Neural crest cell (in vitro differentiated cells): ENCODE measurements around the gene JADE3. TPM values are rescaled to one million over a fixed set of nuclear protein-coding genes. Genes with fewer than 3 reads are reported as not detected.
A peak's percentile ranks its signal among the peaks of the same experiment; 100 is the strongest.

Experiments
- DNase-seq: peaks from one replicate; pipeline ENCODE4 v3.0.0; 2021; ENCODE audit warnings: low read depth, mixed read lengths, low spot score
- H3K27ac Mint-ChIP-seq: one replicate; pipeline ENCODE4 v1.8.0; 2021; ENCODE audit warnings: mild to moderate bottlenecking, mixed read lengths; ENCODE audit not compliant: unreplicated experiment
- H3K27me3 Mint-ChIP-seq: 2 replicates; pipeline ENCODE4 v1.8.0; 2021; ENCODE audit warnings: low read depth, mild to moderate bottlenecking, mixed read lengths
- H3K36me3 Mint-ChIP-seq: 2 replicates; pipeline ENCODE4 v1.8.0; 2021; ENCODE audit warnings: low read depth, mild to moderate bottlenecking, mixed read lengths
- H3K4me1 Mint-ChIP-seq: 2 replicates; pipeline ENCODE4 v1.8.0; 2021; ENCODE audit warnings: mixed read lengths
- H3K4me3 Mint-ChIP-seq: one replicate; pipeline ENCODE4 v1.8.0; 2021; ENCODE audit warnings: mild to moderate bottlenecking, mixed read lengths
- H3K9me3 Mint-ChIP-seq: 2 replicates; pipeline ENCODE4 v1.8.0; 2021; ENCODE audit warnings: mixed read lengths
- CTCF ChIP-seq: fragments of 200-600 bp; sonication (generic); conservative IDR thresholded peaks from 2 replicates; pipeline ENCODE4 v1.5.0; 2021; ENCODE audit warnings: antibody characterized with exemption, mild to moderate bottlenecking
- long read RNA-seq: library from polyadenylated mRNA; unstranded; transcript quantifications from one replicate; pipeline ENCODE4 v2.0.0, GENCODE V29; 2020
- total RNA-seq: library from RNA; stranded (reverse); gene quantifications from 2 replicates; pipeline ENCODE4 v1.2.1, GENCODE V29; 2021

JADE3 gene
- 18.1 and 18.8 TPM in 2 replicates for total RNA-seq
- long read RNA-seq, full-length matches to known transcripts: 2 of 6 reads
- long read RNA-seq, partial matches to known transcripts: 1 of 6 reads
- long read RNA-seq, other reads (novel, unspliced or antisense): 3 of 6 reads

DNA sequence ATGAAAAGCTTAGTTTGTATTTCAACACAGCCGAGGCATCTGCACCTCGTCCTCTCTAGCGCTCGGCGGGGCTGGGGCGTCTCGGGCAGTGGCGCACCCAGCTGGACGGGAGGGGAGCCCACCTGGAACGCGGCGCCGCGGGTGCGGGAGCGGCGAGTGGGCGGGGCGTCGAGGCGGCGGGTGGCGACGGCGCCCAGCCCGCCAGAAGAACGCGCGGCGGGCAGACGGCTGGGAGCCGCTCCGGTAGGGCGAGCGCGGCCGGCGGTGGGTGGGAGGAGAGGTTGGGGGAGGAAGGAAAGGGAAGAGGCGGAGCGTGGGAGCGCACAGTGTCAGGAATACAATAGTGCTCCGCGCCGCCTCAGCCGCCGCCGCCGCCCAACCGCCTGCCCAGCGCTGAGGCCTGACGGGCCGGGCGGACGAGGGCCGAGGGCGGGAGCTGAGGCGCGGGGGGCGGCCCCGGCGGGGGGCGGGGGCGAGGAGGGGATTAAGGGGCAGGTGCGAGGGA, at the start of gene JADE3:
Gene JADE3, plus strand, starts transcription at position 324 of the 505 bp plus-strand sequence. CDS start 72,474 bp downstream, outside the sequence.
- peaks cover 17% of the 10 kb centered on the region for H3K27me3 Mint-ChIP-seq
- DNase-seq: peak; percentile 55
- no peaks in the 10 kb centered on the region for H3K9me3 Mint-ChIP-seq
- H3K4me1 Mint-ChIP-seq: peaks cover 15% of the 10 kb centered on the region
- no peaks in the 10 kb centered on the region for H3K36me3 Mint-ChIP-seq
- no peak within 1 kb of the TSS for H3K27ac Mint-ChIP-seq
- TF ChIP-seq CTCF: no peak
- peak within 1 kb of the TSS; percentile 94 for H3K4me3 Mint-ChIP-seq

DNA sequence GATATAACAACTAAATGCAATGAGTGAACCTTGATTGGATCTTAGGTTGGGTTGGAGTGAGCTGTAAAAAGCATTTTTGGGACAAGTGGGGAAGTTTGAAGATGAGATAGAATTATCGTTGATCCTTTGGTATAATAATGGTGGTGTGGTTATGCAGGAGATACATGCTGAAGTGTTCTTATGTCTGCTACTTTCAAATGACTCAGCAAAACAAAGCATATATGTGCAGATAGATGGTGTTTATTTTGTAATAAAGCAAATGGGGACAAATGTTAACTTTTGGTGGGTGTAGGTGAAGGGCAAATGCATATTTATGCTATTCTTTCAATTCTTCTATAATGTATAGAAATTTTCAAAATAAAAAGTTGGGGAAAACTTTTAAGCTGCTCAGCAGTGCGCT, 49.1 kb upstream of the JADE3 start:
- TF ChIP-seq CTCF: no peak
- H3K4me1 Mint-ChIP-seq: no peaks in the 10 kb centered on the region
- DNase-seq: no peak
- H3K4me3 Mint-ChIP-seq: no peak overlapping the region
- H3K27ac Mint-ChIP-seq: no peak overlapping the region
- H3K9me3 Mint-ChIP-seq: peaks cover 16% of the 10 kb centered on the region
- peaks cover 23% of the 10 kb centered on the region for H3K36me3 Mint-ChIP-seq
- no peaks in the 10 kb centered on the region for H3K27me3 Mint-ChIP-seq

GRCh38 chrX:46864606-46865005, 47.6 kb upstream of the JADE3 start:
- H3K4me3 Mint-ChIP-seq: no peak overlapping the region
- no peak for TF ChIP-seq CTCF
- H3K9me3 Mint-ChIP-seq: peaks cover 16% of the 10 kb centered on the region
- H3K4me1 Mint-ChIP-seq: no peaks in the 10 kb centered on the region
- H3K36me3 Mint-ChIP-seq: peaks cover 23% of the 10 kb centered on the region
- DNase-seq: no peak
- no peaks in the 10 kb centered on the region for H3K27me3 Mint-ChIP-seq
- H3K27ac Mint-ChIP-seq: no peak overlapping the region

- Mint-ChIP-seq H3K36me3 (peaks cover 23% of the 10 kb centered on the region), H3K9me3 (peaks cover 16% of the 10 kb centered on the region), H3K27ac (no peak overlapping the region), H3K27me3 (no peaks in the 10 kb centered on the region), H3K4me1 (no peaks in the 10 kb centered on the region), H3K4me3 (no peak overlapping the region)
- DNase-seq: no peak
- TF ChIP-seq CTCF: no peak
These were observed 46.9 kb upstream of the JADE3 start for GRCh38 chrX:46865281-46865680.

DNA sequence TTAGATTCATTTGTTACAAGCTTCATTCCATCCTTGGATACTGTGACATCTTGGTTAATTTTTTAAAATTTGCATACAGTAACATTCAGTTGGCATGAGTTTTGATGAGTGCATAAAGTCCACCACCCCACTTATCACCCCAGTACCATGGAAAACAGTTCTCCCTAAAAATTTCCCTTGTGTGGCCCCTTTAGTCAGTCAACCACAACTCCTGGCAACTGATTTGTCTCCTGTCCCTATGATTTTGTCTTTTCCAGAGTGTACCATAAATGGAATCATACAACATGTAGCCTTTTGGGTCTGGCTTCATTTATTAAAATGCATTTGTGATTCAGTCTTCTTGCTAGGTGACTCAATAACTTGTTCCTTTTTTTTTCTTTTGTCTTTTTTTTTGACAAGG, 45.5 kb upstream of the JADE3 start:
- peaks cover 18% of the 10 kb centered on the region for H3K9me3 Mint-ChIP-seq
- TF ChIP-seq CTCF: no peak
- no peaks in the 10 kb centered on the region for H3K27me3 Mint-ChIP-seq
- no peak overlapping the region for H3K4me3 Mint-ChIP-seq
- H3K4me1 Mint-ChIP-seq: no peaks in the 10 kb centered on the region
- H3K36me3 Mint-ChIP-seq: peaks cover 26% of the 10 kb centered on the region
- no peak overlapping the region for H3K27ac Mint-ChIP-seq
- DNase-seq: no peak
